ENCODE results near the gene TMPRSS2.
"Not testable (repeated sequence)": the region's sequence is repeated elsewhere in the genome, so short reads cannot be mapped to it uniquely, and the experiment has no call there.

Gene TMPRSS2

GRCh38 chr21:41418956-41419680 is 88.8 kb downstream of the TMPRSS2 start:
- Histone ChIP-seq H3K36me3 (ENCODE audit: insufficient read depth, low read length) (no peaks in the 10 kb centered on the region), H3K27ac (ENCODE audit: low read length) (no peak overlapping the region), H3K4me2 (ENCODE audit: insufficient read depth, low read length) (no peak overlapping the region), H3K4me3 (ENCODE audit: low read depth in 1 of 2, low read length in 2 of 2) (no peak overlapping the region), H4K20me1 (ENCODE audit: insufficient read depth, low read length) (no peaks in the 10 kb centered on the region), H3K27me3 (ENCODE audit: insufficient read depth, low read length, poor library complexity) (no peaks in the 10 kb centered on the region), H3K79me2 (ENCODE audit: insufficient read depth, low read length) (no peaks in the 10 kb centered on the region), H3K9ac (ENCODE audit: low read depth, low read length) (no peak overlapping the region), H3K4me1 (ENCODE audit: insufficient read depth, low read length) (peaks cover 15% of the 10 kb centered on the region), H2AFZ (ENCODE audit: low read depth, low read length) (no peak overlapping the region), H3K9me3 (ENCODE audit: insufficient read depth, low read length, severe bottlenecking) (no peaks in the 10 kb centered on the region)
- ATAC-seq (ENCODE audit: insufficient read depth, low read depth) = no peak
- TF ChIP-seq CTCF (IDR thresholded peaks at IDR 0.05; ENCODE audit: borderline replicate concordance, extremely low read depth, low read length, poor library complexity, severe bottlenecking) = no peak
- no peak for TF ChIP-seq EZH2 (IDR thresholded peaks at IDR 0.05; ENCODE audit: borderline replicate concordance, low read depth, low read length, severe bottlenecking)
- no peak for DNase-seq

- Histone ChIP-seq H3K27me3 (ENCODE audit: insufficient read depth, low read length, poor library complexity) (no peaks in the 10 kb centered on the region), H4K20me1 (ENCODE audit: insufficient read depth, low read length) (no peaks in the 10 kb centered on the region), H3K27ac (ENCODE audit: low read length) (no peak overlapping the region), H3K4me1 (ENCODE audit: insufficient read depth, low read length) (peaks cover 15% of the 10 kb centered on the region), H2AFZ (ENCODE audit: low read depth, low read length) (no peak overlapping the region), H3K4me2 (ENCODE audit: insufficient read depth, low read length) (no peak overlapping the region), H3K36me3 (ENCODE audit: insufficient read depth, low read length) (no peaks in the 10 kb centered on the region), H3K9ac (ENCODE audit: low read depth, low read length) (no peak overlapping the region), H3K4me3 (ENCODE audit: low read depth in 1 of 2, low read length in 2 of 2) (no peak overlapping the region), H3K9me3 (ENCODE audit: insufficient read depth, low read length, severe bottlenecking) (no peaks in the 10 kb centered on the region), H3K79me2 (ENCODE audit: insufficient read depth, low read length) (no peaks in the 10 kb centered on the region)
- DNase-seq (no peak), ATAC-seq (ENCODE audit: insufficient read depth, low read depth) (no peak)
- TF ChIP-seq EZH2 (IDR thresholded peaks at IDR 0.05; ENCODE audit: borderline replicate concordance, low read depth, low read length, severe bottlenecking) (no peak), CTCF (IDR thresholded peaks at IDR 0.05; ENCODE audit: borderline replicate concordance, extremely low read depth, low read length, poor library complexity, severe bottlenecking) (no peak)
Measured at GRCh38 chr21:41418393-41418792, 89.6 kb downstream of the TMPRSS2 start.

- H3K27me3 ChIP-seq (ENCODE audit: insufficient read depth, low read length, poor library complexity); H3K9me3 ChIP-seq (ENCODE audit: insufficient read depth, low read length, severe bottlenecking); H4K20me1 ChIP-seq (ENCODE audit: insufficient read depth, low read length); H2AFZ ChIP-seq (ENCODE audit: low read depth, low read length); H3K9ac ChIP-seq (ENCODE audit: low read depth, low read length); H3K27ac ChIP-seq (ENCODE audit: low read length); ATAC-seq (ENCODE audit: insufficient read depth, low read depth); DNase-seq; H3K4me3 ChIP-seq (ENCODE audit: low read depth in 1 of 2, low read length in 2 of 2); H3K79me2 ChIP-seq (ENCODE audit: insufficient read depth, low read length); H3K36me3 ChIP-seq (ENCODE audit: insufficient read depth, low read length); H3K4me2 ChIP-seq (ENCODE audit: insufficient read depth, low read length): not testable (repeated sequence)
- H3K4me1 ChIP-seq (ENCODE audit: insufficient read depth, low read length) = peaks cover 15% of the 10 kb centered on the region
Measured at GRCh38 chr21:41417505-41417904, 90.5 kb downstream of the TMPRSS2 start.

All from DND-41 (cell line).